Measurements from ENCODE around the gene FGF11. TPM values are rescaled to one million over a fixed set of nuclear protein-coding genes. Genes with fewer than 3 reads are reported as not detected.
A peak's percentile ranks its signal among the peaks of the same experiment; 100 is the strongest.

Gene FGF11
- total and polyA plus RNA-seq, 12 donors: 10.2 to 76.7 (median 22.2) TPM

DNA sequence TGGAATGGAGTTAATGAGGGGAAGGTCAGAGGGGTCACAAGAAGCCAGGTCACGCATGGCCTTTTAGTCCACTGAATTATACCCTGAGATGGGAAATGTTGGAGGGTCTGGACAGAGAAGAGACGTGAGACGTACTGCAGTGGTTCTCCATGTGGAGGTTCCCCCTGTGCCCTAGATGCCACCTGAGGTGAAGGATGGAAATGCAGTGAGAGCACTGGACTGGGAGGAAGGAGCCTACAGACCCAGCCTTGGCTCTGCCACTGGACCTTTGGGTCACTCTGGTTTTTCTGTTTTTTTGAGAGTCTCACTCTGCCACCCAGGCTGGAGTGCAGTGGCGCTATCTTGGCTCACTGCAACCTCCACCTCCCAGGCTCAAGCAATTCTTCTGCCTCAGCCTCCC, 43.2 kb upstream of the FGF11 start:
- TF ChIP-seq, protein P1, sequence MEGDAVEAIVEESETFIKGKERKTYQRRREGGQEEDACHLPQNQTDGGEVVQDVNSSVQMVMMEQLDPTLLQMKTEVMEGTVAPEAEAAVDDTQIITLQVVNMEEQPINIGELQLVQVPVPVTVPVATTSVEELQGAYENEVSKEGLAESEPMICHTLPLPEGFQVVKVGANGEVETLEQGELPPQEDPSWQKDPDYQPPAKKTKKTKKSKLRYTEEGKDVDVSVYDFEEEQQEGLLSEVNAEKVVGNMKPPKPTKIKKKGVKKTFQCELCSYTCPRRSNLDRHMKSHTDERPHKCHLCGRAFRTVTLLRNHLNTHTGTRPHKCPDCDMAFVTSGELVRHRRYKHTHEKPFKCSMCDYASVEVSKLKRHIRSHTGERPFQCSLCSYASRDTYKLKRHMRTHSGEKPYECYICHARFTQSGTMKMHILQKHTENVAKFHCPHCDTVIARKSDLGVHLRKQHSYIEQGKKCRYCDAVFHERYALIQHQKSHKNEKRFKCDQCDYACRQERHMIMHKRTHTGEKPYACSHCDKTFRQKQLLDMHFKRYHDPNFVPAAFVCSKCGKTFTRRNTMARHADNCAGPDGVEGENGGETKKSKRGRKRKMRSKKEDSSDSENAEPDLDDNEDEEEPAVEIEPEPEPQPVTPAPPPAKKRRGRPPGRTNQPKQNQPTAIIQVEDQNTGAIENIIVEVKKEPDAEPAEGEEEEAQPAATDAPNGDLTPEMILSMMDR (IDR thresholded peaks at IDR 0.05): no peak
- TF ChIP-seq POLR2A (IDR thresholded peaks at IDR 0.05): no peak
- no peak overlapping the region for H3K4me3 ChIP-seq
- intact Hi-C loops (cut with DNase I): no loop called here
- no peak overlapping the region for H3K27ac ChIP-seq
- no peaks in the 10 kb centered on the region for H3K36me3 ChIP-seq (replicated peaks in 1 of 2)
- 83 to 89% (median 86%) methylated on average over 4 of the region's 4 CpGs for WGBS, 4 donors
- H3K9me3 ChIP-seq (replicated peaks in 1 of 3): no peaks in the 10 kb centered on the region
- no peaks in the 10 kb centered on the region for H3K27me3 ChIP-seq
- peaks cover 6 to 16% of the 10 kb centered on the region in 2 donors for H3K4me1 ChIP-seq (replicated peaks in 1 of 2)
- no peak for DNase-seq

- Histone ChIP-seq H3K27me3 (no peaks in the 10 kb centered on the region), H3K36me3 (replicated peaks in 1 of 2) (no peaks in the 10 kb centered on the region), H3K4me1 (replicated peaks in 1 of 2) (peaks cover 13 to 19% of the 10 kb centered on the region in 2 donors), H3K4me3 (no peak overlapping the region), H3K27ac (no peak overlapping the region), H3K9me3 (replicated peaks in 1 of 3) (no peaks in the 10 kb centered on the region)
- TF ChIP-seq, protein P1 (IDR thresholded peaks at IDR 0.05): no peak
- TF ChIP-seq POLR2A (IDR thresholded peaks at IDR 0.05): no peak
- intact Hi-C loops (cut with DNase I): loop anchor here in 1 of 2 donors (2.0 kb wide), 1 partner anchor 76 kb away; no protein-coding TSS in a partner anchor
- 72 to 92% (median 76%) methylated on average over 2 of the region's 2 CpGs for WGBS, 4 donors
- no peak for DNase-seq
These were observed 40.7 kb upstream of the FGF11 start for GRCh38 chr17:7398612-7399011.

GRCh38 chr17:7403043-7403726, 36.1 kb upstream of the FGF11 start:
- Histone ChIP-seq H3K36me3 (replicated peaks in 1 of 2) (no peaks in the 10 kb centered on the region), H3K4me3 (peak overlapping the region; percentile 24 to 88 (median 72)), H3K27ac (peak overlapping the region; percentile 83 to 93 (median 86)), H3K27me3 (no peaks in the 10 kb centered on the region), H3K4me1 (replicated peaks in 1 of 2) (peaks cover 7 to 15% of the 10 kb centered on the region in 2 donors), H3K9me3 (replicated peaks in 1 of 3) (no peaks in the 10 kb centered on the region)
- 12 to 29% (median 18%) methylated on average over 8 to 16 of the region's 16 CpGs for WGBS, 4 donors
- intact Hi-C loops (cut with DNase I): no loop called here
- TF ChIP-seq, protein P1 (IDR thresholded peaks at IDR 0.05): no peak
- DNase-seq: peak in 3 of 7 donors; percentile 55 to 74 (median 61)

DNA sequence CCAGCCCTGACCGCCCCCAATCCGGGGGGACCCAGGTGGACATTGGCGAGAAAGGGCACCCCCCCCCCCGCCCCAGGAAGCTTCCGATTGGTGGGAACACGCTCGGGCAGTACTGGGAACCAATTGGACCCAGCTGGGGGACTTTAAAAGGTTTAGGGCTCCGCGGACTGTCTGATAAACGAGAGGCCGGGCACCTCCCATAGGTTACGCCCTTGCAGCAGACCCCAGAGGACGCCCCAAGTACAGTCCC, 35.7 kb upstream of the FGF11 start:
- no peak for TF ChIP-seq POLR2A (IDR thresholded peaks at IDR 0.05)
- TF ChIP-seq, protein P1 (IDR thresholded peaks at IDR 0.05): peak in 1 of 6 experiments; percentile 17
- H3K4me3 ChIP-seq: peak overlapping the region; percentile 24 to 88 (median 72)
- 0% methylated on average over 6 to 13 of the region's 13 CpGs; no CpG with 5 or more reads in 1 of the 4 donors for WGBS, 4 donors
- peak overlapping the region; percentile 83 to 93 (median 86) for H3K27ac ChIP-seq
- intact Hi-C loops (cut with DNase I): no loop called here
- no peaks in the 10 kb centered on the region for H3K9me3 ChIP-seq (replicated peaks in 1 of 3)
- peak in 1 of 7 donors; percentile 84 for DNase-seq
- no peaks in the 10 kb centered on the region for H3K36me3 ChIP-seq (replicated peaks in 1 of 2)
- H3K27me3 ChIP-seq: no peaks in the 10 kb centered on the region
- H3K4me1 ChIP-seq (replicated peaks in 1 of 2): peaks cover 7 to 15% of the 10 kb centered on the region in 2 donors

Data from adrenal gland (tissue), 12 donors.